Hepatocyte (in vitro differentiated cells): ENCODE results near the gene REPS2. TPM values are rescaled to one million over a fixed set of nuclear protein-coding genes. Genes with fewer than 3 reads are reported as not detected.

Experiments
- DNase-seq: peaks from one replicate; pipeline ENCODE4 v3.0.0-alpha.2; 2016; ENCODE audit warnings: low spot score
- H2AFZ ChIP-seq: fragments of 200-600 bp; sonication (generic); 2 replicates; pipeline ENCODE4 v1.6.0; 2016; ENCODE audit warnings: antibody characterized with exemption, mild to moderate bottlenecking
- H3K27ac ChIP-seq: fragments of 200-600 bp; sonication (generic); 2 replicates; pipeline ENCODE4 v1.5.1; 2016; ENCODE audit warnings: mild to moderate bottlenecking
- H3K27me3 ChIP-seq: fragments of 200-600 bp; sonication (generic); 2 replicates; pipeline ENCODE4 v1.6.1; 2016
- H3K36me3 ChIP-seq: fragments of 200-600 bp; sonication (generic); replicated peaks from 2 replicates; pipeline ENCODE4 v1.5.1; 2016; ENCODE audit warnings: low read depth; ENCODE audit not compliant: insufficient read depth
- H3K4me1 ChIP-seq: fragments of 200-600 bp; sonication (generic); 2 replicates; pipeline ENCODE4 v1.5.1; 2016; ENCODE audit warnings: mild to moderate bottlenecking, moderate library complexity; ENCODE audit not compliant: insufficient read depth
- H3K4me2 ChIP-seq: fragments of 200-600 bp; sonication (generic); 2 replicates; pipeline ENCODE4 v1.6.0; 2016
- H3K4me3 ChIP-seq: fragments of 200-600 bp; sonication (generic); 2 replicates; pipeline ENCODE4 v1.5.1; 2016; ENCODE audit warnings: mild to moderate bottlenecking
- H3K79me2 ChIP-seq: fragments of 200-600 bp; sonication (generic); 2 replicates; pipeline ENCODE4 v1.6.0; 2017; ENCODE audit warnings: mild to moderate bottlenecking
- H3K9me2 ChIP-seq: fragments of 200-600 bp; sonication (generic); replicated peaks from 2 replicates; pipeline ENCODE4 v1.6.0; 2017; ENCODE audit warnings: mild to moderate bottlenecking; ENCODE audit not compliant: insufficient read depth
- H3K9me3 ChIP-seq: fragments of 200-600 bp; sonication (generic); 2 replicates; pipeline ENCODE4 v1.5.1; 2016; ENCODE audit warnings: low read depth, mild to moderate bottlenecking
- H4K20me1 ChIP-seq: fragments of 200-600 bp; sonication (generic); 2 replicates; pipeline ENCODE4 v1.6.0; 2016; ENCODE audit warnings: mild to moderate bottlenecking; ENCODE audit not compliant: insufficient read depth, poor library complexity, severe bottlenecking
- CTCF ChIP-seq: fragments of 200-600 bp; sonication (generic); IDR thresholded peaks from 2 replicates; pipeline ENCODE4 v1.5.1; 2016; ENCODE audit warnings: antibody characterized with exemption, mild to moderate bottlenecking; ENCODE audit not compliant: poor library complexity
- EZH2 ChIP-seq: fragments of 200-600 bp; sonication (generic); IDR thresholded peaks from 2 replicates; pipeline ENCODE4 v1.6.1; 2016; ENCODE audit warnings: antibody characterized with exemption, mild to moderate bottlenecking, borderline replicate concordance
- EZH2phosphoT487 ChIP-seq: fragments of 200-600 bp; sonication (generic); IDR thresholded peaks from one replicate; pipeline ENCODE4 v1.6.1; 2018; ENCODE audit warnings: antibody characterized with exemption, mild to moderate bottlenecking, low read depth, moderate library complexity; ENCODE audit not compliant: unreplicated experiment, severe bottlenecking
- WGBS: methylation state at CpG from one replicate; pipeline ENCODE4 v1.1.6; 2016; ENCODE audit warnings: low lambda C conversion rate; ENCODE audit errors: missing lambda C conversion rate; 5-methylcytosine and 5-hydroxymethylcytosine counted together
- polyA plus RNA-seq: library from polyadenylated mRNA; unstranded; fragments of >200 nt; fragmentation: Nextera tagmentation; extraction: Ambion mirVana; gene quantifications from 2 replicates; pipeline ENCODE4 v1.2.1, GENCODE V29; 2016
- total RNA-seq: library from RNA; depleted of rRNA; stranded (reverse); fragments of >200 nt; gene quantifications from 2 replicates; pipeline ENCODE4 v1.2.3, GENCODE V29; 2014

The REPS2 gene
- total and polyA plus RNA-seq, 2 experiments from 2014 or later: 3.4 to 5.0 TPM

GRCh38 chrX:17056868-17057608 lies 110.6 kb downstream of the REPS2 start:
- Histone ChIP-seq H3K4me1 (no peaks in the 10 kb centered on the region), H4K20me1 (no peaks in the 10 kb centered on the region), H3K79me2 (no peaks in the 10 kb centered on the region), H3K9me2 (no peaks in the 10 kb centered on the region), H3K27me3 (no peaks in the 10 kb centered on the region), H3K4me3 (no peak overlapping the region), H2AFZ (no peak overlapping the region), H3K9me3 (no peaks in the 10 kb centered on the region), H3K4me2 (no peak overlapping the region), H3K36me3 (no peaks in the 10 kb centered on the region), H3K27ac (no peak overlapping the region)
- no peak for DNase-seq
- TF ChIP-seq CTCF (no peak), EZH2 (no peak), EZH2phosphoT487 (no peak)
- WGBS: 54% methylated on average over 2 of the region's 2 CpGs

GRCh38 chrX:17062065-17062464 lies 115.6 kb downstream of the REPS2 start:
- TF ChIP-seq EZH2phosphoT487 (no peak), EZH2 (no peak), CTCF (no peak)

GRCh38 chrX:17065100-17065499 lies 118.6 kb downstream of the REPS2 start:
- no peaks in the 10 kb centered on the region for H3K36me3 ChIP-seq
- H3K79me2 ChIP-seq: no peaks in the 10 kb centered on the region
- no peak overlapping the region for H3K4me3 ChIP-seq
- H3K9me3 ChIP-seq: no peaks in the 10 kb centered on the region
- no peak for TF ChIP-seq EZH2phosphoT487
- no peak for TF ChIP-seq EZH2
- TF ChIP-seq CTCF: no peak
- no peak overlapping the region for H3K27ac ChIP-seq
- no peaks in the 10 kb centered on the region for H3K27me3 ChIP-seq
- WGBS: 84% methylated on average over 5 of the region's 5 CpGs
- no peak overlapping the region for H3K4me2 ChIP-seq
- no peak for DNase-seq
- H3K4me1 ChIP-seq: no peaks in the 10 kb centered on the region
- H4K20me1 ChIP-seq: no peaks in the 10 kb centered on the region
- no peak overlapping the region for H2AFZ ChIP-seq
- H3K9me2 ChIP-seq: no peaks in the 10 kb centered on the region

More at GRCh38 chrX:17062065-17062464, 115.6 kb downstream of the REPS2 start:
- Histone ChIP-seq H3K9me3 (no peaks in the 10 kb centered on the region), H3K9me2 (no peaks in the 10 kb centered on the region), H3K4me3 (no peak overlapping the region), H3K79me2 (no peaks in the 10 kb centered on the region), H3K27me3 (no peaks in the 10 kb centered on the region), H4K20me1 (no peaks in the 10 kb centered on the region), H3K4me2 (no peak overlapping the region), H2AFZ (no peak overlapping the region), H3K4me1 (no peaks in the 10 kb centered on the region), H3K36me3 (no peaks in the 10 kb centered on the region), H3K27ac (no peak overlapping the region)
- no peak for DNase-seq

- Histone ChIP-seq H3K4me3 (no peak overlapping the region), H3K9me3 (no peaks in the 10 kb centered on the region), H3K79me2 (no peaks in the 10 kb centered on the region), H3K9me2 (no peaks in the 10 kb centered on the region), H2AFZ (no peak overlapping the region), H3K27me3 (no peaks in the 10 kb centered on the region), H3K4me1 (peaks cover 1% of the 10 kb centered on the region), H4K20me1 (no peaks in the 10 kb centered on the region), H3K4me2 (no peak overlapping the region), H3K36me3 (no peaks in the 10 kb centered on the region), H3K27ac (no peak overlapping the region)
- TF ChIP-seq EZH2phosphoT487 (no peak), EZH2 (no peak), CTCF (no peak)
- WGBS: 56% methylated on average over 1 of the region's 1 CpG
- no peak for DNase-seq
These were observed 121.1 kb downstream of the REPS2 start for GRCh38 chrX:17067534-17067933.
